GM23338 (cell line): ENCODE measurements around the gene SS18. TPM values are rescaled to one million over a fixed set of nuclear protein-coding genes. Genes with fewer than 3 reads are reported as not detected.

ENCODE experiments used
- ATAC-seq: fragments of 200-7000 bp; cut with Tn5 transposase; 3 replicates; pipeline ENCODE4 v1.9.1; 2020
- DNase-seq: peaks from one replicate; pipeline ENCODE4 v3.0.0-alpha.2; 2015; ENCODE audit warnings: low spot score
- H2AFZ ChIP-seq: fragments of 200-600 bp; sonication (generic); 2 replicates; pipeline ENCODE4 v1.8.0; 2016; ENCODE audit warnings: antibody characterized with exemption, mild to moderate bottlenecking, moderate library complexity
- H3F3A ChIP-seq: fragments of 200-600 bp; sonication (generic); replicated peaks from 2 replicates; pipeline ENCODE4 v1.8.0; 2017; ENCODE audit warnings: antibody characterized with exemption, mixed run types, low read depth
- H3K27ac ChIP-seq: fragments of 200-600 bp; sonication (generic); 2 replicates; pipeline ENCODE4 v1.6.1; 2016; ENCODE audit warnings: low read depth
- H3K27me3 ChIP-seq: fragments of 200-600 bp; sonication (generic); 2 replicates; pipeline ENCODE4 v1.8.0; 2016; ENCODE audit warnings: mild to moderate bottlenecking, mixed run types, moderate library complexity; ENCODE audit not compliant: insufficient read depth
- H3K36me3 ChIP-seq: fragments of 200-600 bp; sonication (generic); 2 replicates; pipeline ENCODE4 v1.8.0; 2016; ENCODE audit warnings: mild to moderate bottlenecking; ENCODE audit not compliant: insufficient read depth
- H3K4me1 ChIP-seq: fragments of 200-600 bp; sonication (generic); 2 replicates; pipeline ENCODE4 v1.8.0; 2016; ENCODE audit warnings: mild to moderate bottlenecking, moderate library complexity; ENCODE audit not compliant: insufficient read depth
- H3K4me2 ChIP-seq: fragments of 200-600 bp; sonication (generic); 2 replicates; pipeline ENCODE4 v1.7.1; 2017; ENCODE audit warnings: mixed run types
- H3K4me3 ChIP-seq: fragments of 200-600 bp; sonication (generic); 2 replicates; pipeline ENCODE4 v1.6.1; 2016; ENCODE audit warnings: mixed run types
- H3K79me2 ChIP-seq: fragments of 200-600 bp; sonication (generic); replicated peaks from 2 replicates; pipeline ENCODE4 v1.8.0; 2017; ENCODE audit warnings: mild to moderate bottlenecking; ENCODE audit not compliant: insufficient read depth
- H3K9me2 ChIP-seq: fragments of 200-600 bp; sonication (generic); 2 replicates; pipeline ENCODE4 v1.8.0; 2017; ENCODE audit not compliant: insufficient read depth
- H4K20me1 ChIP-seq: fragments of 200-600 bp; sonication (generic); replicated peaks from 2 replicates; pipeline ENCODE4 v1.8.0; 2017; ENCODE audit warnings: mild to moderate bottlenecking; ENCODE audit not compliant: insufficient read depth
- H3K27ac Mint-ChIP-seq: 2 replicates; pipeline ENCODE4 v1.8.0; 2020; ENCODE audit warnings: inconsistent platforms, mild to moderate bottlenecking, moderate library complexity, mixed read lengths
- H3K27me3 Mint-ChIP-seq: 3 replicates; pipeline ENCODE4 v1.8.0; 2022; ENCODE audit warnings: low read depth, mild to moderate bottlenecking, moderate library complexity, mixed read lengths, inconsistent platforms; ENCODE audit not compliant: insufficient read depth, poor library complexity
- H3K36me3 Mint-ChIP-seq: 3 replicates; pipeline ENCODE4 v1.8.0; 2021; ENCODE audit warnings: low read depth, mild to moderate bottlenecking, inconsistent platforms, moderate library complexity, mixed read lengths
- H3K4me1 Mint-ChIP-seq: 3 replicates; pipeline ENCODE4 v1.8.0; 2020; ENCODE audit warnings: mild to moderate bottlenecking, inconsistent platforms, mixed read lengths
- H3K4me3 Mint-ChIP-seq: 3 replicates; pipeline ENCODE4 v1.8.0; 2021; ENCODE audit warnings: moderate library complexity, mild to moderate bottlenecking, inconsistent platforms, mixed read lengths
- H3K9me3 Mint-ChIP-seq: 3 replicates; pipeline ENCODE4 v1.8.0; 2020; ENCODE audit warnings: moderate library complexity, mild to moderate bottlenecking, inconsistent platforms, mixed read lengths
- CREB1 ChIP-seq: fragments of 250-450 bp; sonication (Bioruptor Pico); IDR thresholded peaks from 2 replicates; pipeline ENCODE4 v1.5.0; 2020; ENCODE audit warnings: low read depth, mild to moderate bottlenecking, moderate library complexity
- EZH2 ChIP-seq: fragments of 200-600 bp; sonication (generic); IDR thresholded peaks from one replicate; pipeline ENCODE4 v1.8.0; 2017; ENCODE audit warnings: antibody characterized with exemption, mild to moderate bottlenecking, low read depth; ENCODE audit not compliant: unreplicated experiment
- EZH2phosphoT487 ChIP-seq: fragments of 200-600 bp; sonication (generic); IDR thresholded peaks from one replicate; pipeline ENCODE4 v1.8.1; 2018; ENCODE audit warnings: antibody characterized with exemption; ENCODE audit not compliant: unreplicated experiment
- JUNB ChIP-seq: IDR thresholded peaks from one replicate; pipeline ENCODE4 v1.6.1; 2016; ENCODE audit warnings: antibody characterized with exemption; ENCODE audit not compliant: unreplicated experiment
- NANOG ChIP-seq: IDR thresholded peaks from 2 replicates; pipeline ENCODE4 v1.6.1; 2016; ENCODE audit warnings: antibody characterized with exemption, borderline replicate concordance
- POLR2AphosphoS5 ChIP-seq: IDR thresholded peaks from 2 replicates; pipeline ENCODE4 v1.6.1; 2016; ENCODE audit warnings: antibody characterized with exemption, low read depth
- STAT1 ChIP-seq: IDR thresholded peaks from one replicate; pipeline ENCODE4 v1.6.1; 2016; ENCODE audit warnings: antibody characterized with exemption; ENCODE audit not compliant: unreplicated experiment
- ZNF114 ChIP-seq: fragments of 250-450 bp; sonication (Bioruptor Pico); IDR thresholded peaks from 2 replicates; pipeline ENCODE4 v1.5.0; 2020; ENCODE audit warnings: mild to moderate bottlenecking, moderate library complexity
- ZNF331 ChIP-seq: fragments of 250-450 bp; sonication (Bioruptor Pico); IDR thresholded peaks from 2 replicates; pipeline ENCODE4 v1.5.0; 2020; ENCODE audit warnings: low read depth, mild to moderate bottlenecking, moderate library complexity
- polyA plus RNA-seq: library from polyadenylated mRNA; unstranded; fragments of >200 nt; fragmentation: Nextera tagmentation; extraction: Ambion mirVana; gene quantifications from 2 replicates; pipeline ENCODE4 v1.2.1, GENCODE V29; 2016
- total RNA-seq: library from RNA; depleted of rRNA; stranded (reverse); fragments of >200 nt; shearing (Covaris generic); gene quantifications from 2 replicates; pipeline ENCODE4 v1.2.3, GENCODE V29; 2014
- TF ChIP-seq, protein P1 (sequence below), 2 experiments: fragments of 200-600 bp in 1 of 2; sonication (generic) in 1 of 2; conservative IDR thresholded peaks; 2 replicates each; pipeline versions ENCODE4 v1.5.1 to v1.6.1; 2016 to 2017; ENCODE audit warnings: antibody characterized with exemption in 2 of 2, low read depth in 2 of 2, mild to moderate bottlenecking in 2 of 2, moderate library complexity in 1 of 2
- TF ChIP-seq, protein P2 (sequence below): IDR thresholded peaks from 2 replicates; pipeline ENCODE4 v1.6.1; 2016; ENCODE audit warnings: antibody characterized with exemption
- TF ChIP-seq, protein P3 (sequence below): IDR thresholded peaks from one replicate; pipeline ENCODE4 v1.6.1; 2018; ENCODE audit warnings: antibody characterized with exemption; ENCODE audit not compliant: unreplicated experiment
- TF ChIP-seq, protein P4 (sequence below): fragments of 250-450 bp; sonication (Bioruptor Pico); IDR thresholded peaks from 2 replicates; pipeline ENCODE4 v1.5.0; 2020; ENCODE audit warnings: mild to moderate bottlenecking, moderate library complexity

The SS18 gene
- total and polyA plus RNA-seq, 2 experiments from 2014 or later, result 41.3 to 148 TPM

DNA sequence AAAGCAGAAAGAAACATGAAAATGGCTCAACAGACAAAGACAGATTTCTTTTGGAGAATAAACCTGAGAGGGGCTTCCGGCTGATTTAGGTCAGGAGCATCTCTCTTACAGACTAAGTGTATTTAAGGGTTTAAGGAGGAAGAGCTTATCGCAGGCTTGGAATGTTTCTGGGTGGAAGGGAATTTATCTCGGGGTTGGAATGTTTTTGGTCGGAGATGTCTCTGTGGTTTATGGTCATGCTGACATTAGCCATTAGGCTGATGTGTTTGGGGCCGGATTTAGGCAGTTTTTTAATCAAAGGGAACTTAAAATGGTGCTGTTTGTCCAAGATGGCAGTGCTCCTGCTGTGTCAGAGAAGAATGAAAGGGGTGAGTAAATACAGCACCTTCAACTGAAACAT lies 28.8 kb upstream of the SS18 start:
- H3K4me3 ChIP-seq, result no peak overlapping the region
- Mint-ChIP-seq H3K27me3 (peaks cover 5% of the 10 kb centered on the region), H3K4me1 (no peaks in the 10 kb centered on the region), H3K36me3 (peaks cover 7% of the 10 kb centered on the region), H3K9me3 (peaks cover 15% of the 10 kb centered on the region), H3K4me3 (no peak overlapping the region), H3K27ac (no peak overlapping the region)
- H3K36me3 ChIP-seq, result no peaks in the 10 kb centered on the region
- H4K20me1 ChIP-seq, result no peaks in the 10 kb centered on the region
- TF ChIP-seq ZNF114, result no peak
- TF ChIP-seq POLR2AphosphoS5, result no peak
- TF ChIP-seq, protein P1, sequence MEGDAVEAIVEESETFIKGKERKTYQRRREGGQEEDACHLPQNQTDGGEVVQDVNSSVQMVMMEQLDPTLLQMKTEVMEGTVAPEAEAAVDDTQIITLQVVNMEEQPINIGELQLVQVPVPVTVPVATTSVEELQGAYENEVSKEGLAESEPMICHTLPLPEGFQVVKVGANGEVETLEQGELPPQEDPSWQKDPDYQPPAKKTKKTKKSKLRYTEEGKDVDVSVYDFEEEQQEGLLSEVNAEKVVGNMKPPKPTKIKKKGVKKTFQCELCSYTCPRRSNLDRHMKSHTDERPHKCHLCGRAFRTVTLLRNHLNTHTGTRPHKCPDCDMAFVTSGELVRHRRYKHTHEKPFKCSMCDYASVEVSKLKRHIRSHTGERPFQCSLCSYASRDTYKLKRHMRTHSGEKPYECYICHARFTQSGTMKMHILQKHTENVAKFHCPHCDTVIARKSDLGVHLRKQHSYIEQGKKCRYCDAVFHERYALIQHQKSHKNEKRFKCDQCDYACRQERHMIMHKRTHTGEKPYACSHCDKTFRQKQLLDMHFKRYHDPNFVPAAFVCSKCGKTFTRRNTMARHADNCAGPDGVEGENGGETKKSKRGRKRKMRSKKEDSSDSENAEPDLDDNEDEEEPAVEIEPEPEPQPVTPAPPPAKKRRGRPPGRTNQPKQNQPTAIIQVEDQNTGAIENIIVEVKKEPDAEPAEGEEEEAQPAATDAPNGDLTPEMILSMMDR (conservative IDR thresholded peaks at IDR 0.05; ENCODE audit: low read depth in 2 of 2), result no peak
- TF ChIP-seq NANOG, result no peak
- TF ChIP-seq, protein P2, sequence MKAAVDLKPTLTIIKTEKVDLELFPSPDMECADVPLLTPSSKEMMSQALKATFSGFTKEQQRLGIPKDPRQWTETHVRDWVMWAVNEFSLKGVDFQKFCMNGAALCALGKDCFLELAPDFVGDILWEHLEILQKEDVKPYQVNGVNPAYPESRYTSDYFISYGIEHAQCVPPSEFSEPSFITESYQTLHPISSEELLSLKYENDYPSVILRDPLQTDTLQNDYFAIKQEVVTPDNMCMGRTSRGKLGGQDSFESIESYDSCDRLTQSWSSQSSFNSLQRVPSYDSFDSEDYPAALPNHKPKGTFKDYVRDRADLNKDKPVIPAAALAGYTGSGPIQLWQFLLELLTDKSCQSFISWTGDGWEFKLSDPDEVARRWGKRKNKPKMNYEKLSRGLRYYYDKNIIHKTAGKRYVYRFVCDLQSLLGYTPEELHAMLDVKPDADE, result no peak
- TF ChIP-seq, protein P3, sequence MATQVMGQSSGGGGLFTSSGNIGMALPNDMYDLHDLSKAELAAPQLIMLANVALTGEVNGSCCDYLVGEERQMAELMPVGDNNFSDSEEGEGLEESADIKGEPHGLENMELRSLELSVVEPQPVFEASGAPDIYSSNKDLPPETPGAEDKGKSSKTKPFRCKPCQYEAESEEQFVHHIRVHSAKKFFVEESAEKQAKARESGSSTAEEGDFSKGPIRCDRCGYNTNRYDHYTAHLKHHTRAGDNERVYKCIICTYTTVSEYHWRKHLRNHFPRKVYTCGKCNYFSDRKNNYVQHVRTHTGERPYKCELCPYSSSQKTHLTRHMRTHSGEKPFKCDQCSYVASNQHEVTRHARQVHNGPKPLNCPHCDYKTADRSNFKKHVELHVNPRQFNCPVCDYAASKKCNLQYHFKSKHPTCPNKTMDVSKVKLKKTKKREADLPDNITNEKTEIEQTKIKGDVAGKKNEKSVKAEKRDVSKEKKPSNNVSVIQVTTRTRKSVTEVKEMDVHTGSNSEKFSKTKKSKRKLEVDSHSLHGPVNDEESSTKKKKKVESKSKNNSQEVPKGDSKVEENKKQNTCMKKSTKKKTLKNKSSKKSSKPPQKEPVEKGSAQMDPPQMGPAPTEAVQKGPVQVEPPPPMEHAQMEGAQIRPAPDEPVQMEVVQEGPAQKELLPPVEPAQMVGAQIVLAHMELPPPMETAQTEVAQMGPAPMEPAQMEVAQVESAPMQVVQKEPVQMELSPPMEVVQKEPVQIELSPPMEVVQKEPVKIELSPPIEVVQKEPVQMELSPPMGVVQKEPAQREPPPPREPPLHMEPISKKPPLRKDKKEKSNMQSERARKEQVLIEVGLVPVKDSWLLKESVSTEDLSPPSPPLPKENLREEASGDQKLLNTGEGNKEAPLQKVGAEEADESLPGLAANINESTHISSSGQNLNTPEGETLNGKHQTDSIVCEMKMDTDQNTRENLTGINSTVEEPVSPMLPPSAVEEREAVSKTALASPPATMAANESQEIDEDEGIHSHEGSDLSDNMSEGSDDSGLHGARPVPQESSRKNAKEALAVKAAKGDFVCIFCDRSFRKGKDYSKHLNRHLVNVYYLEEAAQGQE, result no peak
- TF ChIP-seq STAT1, result no peak
- no peak for TF ChIP-seq EZH2
- TF ChIP-seq EZH2phosphoT487, result no peak
- TF ChIP-seq JUNB, result no peak
- TF ChIP-seq, protein P4, sequence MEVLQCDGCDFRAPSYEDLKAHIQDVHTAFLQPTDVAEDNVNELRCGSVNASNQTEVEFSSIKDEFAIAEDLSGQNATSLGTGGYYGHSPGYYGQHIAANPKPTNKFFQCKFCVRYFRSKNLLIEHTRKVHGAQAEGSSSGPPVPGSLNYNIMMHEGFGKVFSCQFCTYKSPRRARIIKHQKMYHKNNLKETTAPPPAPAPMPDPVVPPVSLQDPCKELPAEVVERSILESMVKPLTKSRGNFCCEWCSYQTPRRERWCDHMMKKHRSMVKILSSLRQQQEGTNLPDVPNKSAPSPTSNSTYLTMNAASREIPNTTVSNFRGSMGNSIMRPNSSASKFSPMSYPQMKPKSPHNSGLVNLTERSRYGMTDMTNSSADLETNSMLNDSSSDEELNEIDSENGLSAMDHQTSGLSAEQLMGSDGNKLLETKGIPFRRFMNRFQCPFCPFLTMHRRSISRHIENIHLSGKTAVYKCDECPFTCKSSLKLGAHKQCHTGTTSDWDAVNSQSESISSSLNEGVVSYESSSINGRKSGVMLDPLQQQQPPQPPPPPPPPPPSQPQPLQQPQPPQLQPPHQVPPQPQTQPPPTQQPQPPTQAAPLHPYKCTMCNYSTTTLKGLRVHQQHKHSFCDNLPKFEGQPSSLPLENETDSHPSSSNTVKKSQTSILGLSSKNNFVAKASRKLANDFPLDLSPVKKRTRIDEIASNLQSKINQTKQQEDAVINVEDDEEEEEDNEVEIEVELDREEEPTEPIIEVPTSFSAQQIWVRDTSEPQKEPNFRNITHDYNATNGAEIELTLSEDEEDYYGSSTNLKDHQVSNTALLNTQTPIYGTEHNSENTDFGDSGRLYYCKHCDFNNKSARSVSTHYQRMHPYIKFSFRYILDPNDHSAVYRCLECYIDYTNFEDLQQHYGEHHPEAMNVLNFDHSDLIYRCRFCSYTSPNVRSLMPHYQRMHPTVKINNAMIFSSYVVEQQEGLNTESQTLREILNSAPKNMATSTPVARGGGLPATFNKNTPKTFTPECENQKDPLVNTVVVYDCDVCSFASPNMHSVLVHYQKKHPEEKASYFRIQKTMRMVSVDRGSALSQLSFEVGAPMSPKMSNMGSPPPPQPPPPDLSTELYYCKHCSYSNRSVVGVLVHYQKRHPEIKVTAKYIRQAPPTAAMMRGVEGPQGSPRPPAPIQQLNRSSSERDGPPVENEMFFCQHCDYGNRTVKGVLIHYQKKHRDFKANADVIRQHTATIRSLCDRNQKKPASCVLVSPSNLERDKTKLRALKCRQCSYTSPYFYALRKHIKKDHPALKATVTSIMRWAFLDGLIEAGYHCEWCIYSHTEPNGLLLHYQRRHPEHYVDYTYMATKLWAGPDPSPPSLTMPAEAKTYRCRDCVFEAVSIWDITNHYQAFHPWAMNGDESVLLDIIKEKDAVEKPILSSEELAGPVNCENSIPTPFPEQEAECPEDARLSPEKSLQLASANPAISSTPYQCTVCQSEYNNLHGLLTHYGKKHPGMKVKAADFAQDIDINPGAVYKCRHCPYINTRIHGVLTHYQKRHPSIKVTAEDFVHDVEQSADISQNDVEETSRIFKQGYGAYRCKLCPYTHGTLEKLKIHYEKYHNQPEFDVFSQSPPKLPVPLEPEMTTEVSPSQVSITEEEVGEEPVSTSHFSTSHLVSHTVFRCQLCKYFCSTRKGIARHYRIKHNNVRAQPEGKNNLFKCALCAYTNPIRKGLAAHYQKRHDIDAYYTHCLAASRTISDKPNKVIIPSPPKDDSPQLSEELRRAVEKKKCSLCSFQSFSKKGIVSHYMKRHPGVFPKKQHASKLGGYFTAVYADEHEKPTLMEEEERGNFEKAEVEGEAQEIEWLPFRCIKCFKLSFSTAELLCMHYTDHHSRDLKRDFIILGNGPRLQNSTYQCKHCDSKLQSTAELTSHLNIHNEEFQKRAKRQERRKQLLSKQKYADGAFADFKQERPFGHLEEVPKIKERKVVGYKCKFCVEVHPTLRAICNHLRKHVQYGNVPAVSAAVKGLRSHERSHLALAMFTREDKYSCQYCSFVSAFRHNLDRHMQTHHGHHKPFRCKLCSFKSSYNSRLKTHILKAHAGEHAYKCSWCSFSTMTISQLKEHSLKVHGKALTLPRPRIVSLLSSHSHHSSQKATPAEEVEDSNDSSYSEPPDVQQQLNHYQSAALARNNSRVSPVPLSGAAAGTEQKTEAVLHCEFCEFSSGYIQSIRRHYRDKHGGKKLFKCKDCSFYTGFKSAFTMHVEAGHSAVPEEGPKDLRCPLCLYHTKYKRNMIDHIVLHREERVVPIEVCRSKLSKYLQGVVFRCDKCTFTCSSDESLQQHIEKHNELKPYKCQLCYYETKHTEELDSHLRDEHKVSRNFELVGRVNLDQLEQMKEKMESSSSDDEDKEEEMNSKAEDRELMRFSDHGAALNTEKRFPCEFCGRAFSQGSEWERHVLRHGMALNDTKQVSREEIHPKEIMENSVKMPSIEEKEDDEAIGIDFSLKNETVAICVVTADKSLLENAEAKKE (CRISPR knock-in tag), result no peak
- TF ChIP-seq CREB1, result no peak
- TF ChIP-seq ZNF331 (CRISPR knock-in tag), result no peak
- no peak overlapping the region for H3K27ac ChIP-seq
- no peak for ATAC-seq
- DNase-seq, result no peak
- H3F3A ChIP-seq, result no peaks in the 10 kb centered on the region
- H3K9me2 ChIP-seq, result no peaks in the 10 kb centered on the region; the same call in 1 of the 2 replicates
- H3K27me3 ChIP-seq, result no peaks in the 10 kb centered on the region
- H3K4me1 ChIP-seq, result no peaks in the 10 kb centered on the region
- no peak overlapping the region for H3K4me2 ChIP-seq
- H2AFZ ChIP-seq, result no peak overlapping the region
- no peaks in the 10 kb centered on the region for H3K79me2 ChIP-seq
